ENCODE data around the gene MAFF. TPM values are rescaled to one million over a fixed set of nuclear protein-coding genes. Genes with fewer than 3 reads are reported as not detected.

The MAFF gene
- total and polyA plus RNA-seq, 2 donors from 2014 or later: 2.2 to 23.4 TPM

- no peak overlapping the region for H3K27ac ChIP-seq (ENCODE audit: low read depth in 2 of 2, low read length in 2 of 2)
- FAIRE-seq: no peak
- intact Hi-C loops (cut with DNase I): no loop called here
Measured at GRCh38 chr22:38215156-38216038, 13.6 kb downstream of the MAFF start.

DNA sequence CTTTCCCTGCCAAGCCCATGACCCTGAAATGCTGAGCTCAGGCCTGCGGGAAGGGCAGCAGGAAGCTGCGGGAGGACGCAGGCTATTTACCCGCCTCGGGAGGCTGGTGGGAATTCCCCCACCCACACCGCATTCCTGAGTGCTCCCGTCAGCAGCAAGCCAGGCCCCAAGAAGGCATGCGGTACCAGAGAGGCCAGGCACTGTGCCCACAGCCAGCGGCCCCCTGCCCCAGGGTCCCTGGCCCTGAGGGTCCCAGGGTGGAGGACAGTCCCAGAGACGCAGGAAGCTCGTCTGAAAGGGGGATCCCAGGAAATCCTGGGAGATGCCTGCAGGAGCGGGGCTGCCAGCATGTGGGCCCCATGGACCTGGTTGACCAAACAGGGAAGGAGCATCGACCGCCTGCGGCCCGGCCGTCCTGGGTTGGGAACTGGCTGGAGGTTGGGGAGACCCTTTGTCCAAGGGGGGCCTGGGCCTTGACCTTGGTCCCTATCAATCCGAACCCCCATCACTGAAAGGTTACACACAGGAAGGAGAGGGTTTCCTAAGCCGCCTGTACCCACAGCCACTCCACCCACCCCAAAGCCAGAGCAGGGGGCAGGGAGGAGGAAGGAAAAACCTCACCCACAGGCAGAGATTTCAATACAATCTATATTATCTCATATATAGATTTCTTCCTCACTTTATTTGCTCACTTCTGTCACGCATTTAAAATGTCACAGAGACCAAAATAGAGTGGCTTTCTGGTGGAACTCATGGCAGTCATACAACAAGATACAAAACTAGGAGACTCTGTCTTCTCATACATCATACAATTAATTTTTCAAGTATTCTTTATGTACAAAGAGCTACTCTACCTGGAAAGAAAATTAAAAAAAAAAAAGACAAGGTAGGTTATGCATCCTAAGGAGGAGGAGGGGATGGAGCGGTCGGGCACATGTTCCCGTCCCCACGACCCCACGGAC lies 17.1 kb downstream of the MAFF start:
- H3K9ac ChIP-seq (ENCODE audit: low read length in 3 of 3): peak overlapping the region in 1 of 3 donors; percentile 67
- no peak for TF ChIP-seq CTCF (IDR thresholded peaks at IDR 0.05; ENCODE audit: borderline replicate concordance, extremely low read depth, insufficient read depth)
- H3K27me3 ChIP-seq (ENCODE audit: control insufficient read depth, insufficient read depth, low read length): no peaks in the 10 kb centered on the region
- intact Hi-C loops (cut with DNase I): no loop called here
- peaks cover 0 to 18% (median 15%) of the 10 kb centered on the region in 3 donors for H3K4me1 ChIP-seq (ENCODE audit: control insufficient read depth in 2 of 3, insufficient read depth in 2 of 3, low read depth in 1 of 3, low read length in 3 of 3)
- no peaks in the 10 kb centered on the region for H3K9me3 ChIP-seq (ENCODE audit: control insufficient read depth in 2 of 3, insufficient read depth in 1 of 3, low read length in 3 of 3)
- FAIRE-seq: no peak
- H3K27ac ChIP-seq (ENCODE audit: low read depth in 2 of 2, low read length in 2 of 2): peak overlapping the region; percentile 87 to 92
- peak; percentile 80 to 96 (median 82) for DNase-seq
- H3K36me3 ChIP-seq (ENCODE audit: control insufficient read depth in 2 of 3, insufficient read depth in 3 of 3, low read length in 3 of 3): no peaks in the 10 kb centered on the region
- no peak overlapping the region for H3K4me3 ChIP-seq (ENCODE audit: low read length in 3 of 3)

More at GRCh38 chr22:38215156-38216038, 13.6 kb downstream of the MAFF start:
- Histone ChIP-seq H3K9me3 (ENCODE audit: control insufficient read depth in 2 of 3, insufficient read depth in 1 of 3, low read length in 3 of 3) (no peaks in the 10 kb centered on the region), H3K4me1 (ENCODE audit: control insufficient read depth in 2 of 3, insufficient read depth in 2 of 3, low read depth in 1 of 3, low read length in 3 of 3) (peaks cover 0 to 18% (median 15%) of the 10 kb centered on the region in 3 donors), H3K9ac (ENCODE audit: low read length in 3 of 3) (no peak overlapping the region), H3K4me3 (ENCODE audit: low read length in 3 of 3) (no peak overlapping the region), H3K36me3 (ENCODE audit: control insufficient read depth in 2 of 3, insufficient read depth in 3 of 3, low read length in 3 of 3) (no peaks in the 10 kb centered on the region), H3K27me3 (ENCODE audit: control insufficient read depth, insufficient read depth, low read length) (no peaks in the 10 kb centered on the region)
- peak in 1 of 5 donors; percentile 47 for DNase-seq
- TF ChIP-seq CTCF (IDR thresholded peaks at IDR 0.05; ENCODE audit: borderline replicate concordance, extremely low read depth, insufficient read depth): no peak

DNA sequence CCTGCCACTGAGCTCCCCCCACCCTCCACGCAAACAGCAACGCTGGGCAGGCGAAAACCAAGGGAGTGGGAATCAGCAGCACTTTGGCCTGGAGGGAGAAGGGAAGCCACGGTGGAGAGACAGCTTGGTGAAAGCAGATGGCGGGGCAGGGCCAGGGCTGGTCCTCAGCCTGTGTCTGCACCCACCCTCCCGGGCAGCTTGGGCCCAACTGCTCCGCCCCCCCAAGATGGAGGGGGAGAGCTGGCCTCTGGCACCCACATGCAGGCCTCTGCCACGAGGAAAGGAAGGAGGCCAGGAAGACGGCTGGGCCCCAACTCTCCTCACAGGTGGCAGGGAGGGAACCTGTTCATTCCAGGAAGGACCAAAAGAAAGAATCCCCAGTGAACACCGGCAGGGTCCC lies 17.8 kb downstream of the MAFF start:
- no peak overlapping the region for H3K4me3 ChIP-seq (ENCODE audit: low read length in 3 of 3)
- peak overlapping the region in 1 of 3 donors; percentile 2 for H3K9ac ChIP-seq (ENCODE audit: low read length in 3 of 3)
- H3K27ac ChIP-seq (ENCODE audit: low read depth in 2 of 2, low read length in 2 of 2): peak overlapping the region; percentile 40 to 92
- DNase-seq (no peak), FAIRE-seq (no peak)
- intact Hi-C loops (cut with DNase I): no loop called here
- peaks cover 0 to 15% (median 12%) of the 10 kb centered on the region in 3 donors for H3K4me1 ChIP-seq (ENCODE audit: control insufficient read depth in 2 of 3, insufficient read depth in 2 of 3, low read depth in 1 of 3, low read length in 3 of 3)
- no peaks in the 10 kb centered on the region for H3K27me3 ChIP-seq (ENCODE audit: control insufficient read depth, insufficient read depth, low read length)
- H3K9me3 ChIP-seq (ENCODE audit: control insufficient read depth in 2 of 3, insufficient read depth in 1 of 3, low read length in 3 of 3): no peaks in the 10 kb centered on the region
- TF ChIP-seq CTCF (IDR thresholded peaks at IDR 0.05; ENCODE audit: borderline replicate concordance, extremely low read depth, insufficient read depth): no peak
- peaks cover 0 to 2% (median 0%) of the 10 kb centered on the region in 3 donors for H3K36me3 ChIP-seq (ENCODE audit: control insufficient read depth in 2 of 3, insufficient read depth in 3 of 3, low read length in 3 of 3)

All from kidney (tissue), 14 donors.